NCI-H1105 (cell line): ENCODE results near the gene WSB2.
"Not testable (repeated sequence)": the region's sequence is repeated elsewhere in the genome, so short reads cannot be mapped to it uniquely, and the experiment has no call there.

Source experiments
- DNase-seq: peaks from one replicate; lab custom pipeline; 2025; lab: John Stamatoyannopoulos, UW

WSB2 gene

DNA sequence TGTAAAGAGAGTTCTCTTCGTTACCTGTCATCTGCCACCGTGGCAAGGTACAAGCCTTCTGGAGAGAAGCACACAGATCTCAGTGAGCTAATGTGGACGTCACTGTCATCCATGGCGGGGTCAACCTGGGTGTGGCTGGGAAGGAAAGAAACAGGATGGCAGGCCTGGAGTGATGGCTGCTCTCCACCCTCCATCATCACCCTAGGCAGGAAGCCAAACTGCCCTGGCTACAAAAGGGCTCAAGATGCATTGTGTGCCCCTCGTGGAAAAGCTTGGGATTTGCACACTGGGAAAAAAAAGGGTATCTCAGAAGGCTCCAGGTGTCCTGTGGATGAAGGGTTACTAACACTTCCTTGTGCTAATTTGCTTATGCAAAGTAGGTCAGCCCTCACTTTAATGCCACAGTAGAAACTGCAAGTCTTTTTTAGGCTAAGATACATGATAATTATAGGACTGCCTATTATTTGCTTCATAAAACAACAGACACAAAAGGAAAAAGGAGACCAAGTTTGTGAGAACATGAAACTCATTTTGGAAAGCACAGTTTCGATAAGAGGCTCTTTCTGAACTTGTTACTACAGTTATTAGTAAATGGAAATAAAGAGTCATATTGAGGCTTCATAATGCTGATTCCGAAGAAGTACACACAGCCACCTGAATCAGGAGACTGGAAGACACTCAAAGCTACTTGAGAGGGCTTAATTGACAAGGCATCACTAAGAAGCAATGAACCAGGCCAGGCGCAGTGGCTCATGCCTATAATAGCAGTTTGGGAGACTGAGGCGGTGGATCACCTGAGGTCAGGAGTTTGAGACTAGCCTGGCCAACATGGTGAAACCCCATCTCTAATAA lies 25.6 kb downstream of the WSB2 start:
- peak; percentile 51 for DNase-seq

DNA sequence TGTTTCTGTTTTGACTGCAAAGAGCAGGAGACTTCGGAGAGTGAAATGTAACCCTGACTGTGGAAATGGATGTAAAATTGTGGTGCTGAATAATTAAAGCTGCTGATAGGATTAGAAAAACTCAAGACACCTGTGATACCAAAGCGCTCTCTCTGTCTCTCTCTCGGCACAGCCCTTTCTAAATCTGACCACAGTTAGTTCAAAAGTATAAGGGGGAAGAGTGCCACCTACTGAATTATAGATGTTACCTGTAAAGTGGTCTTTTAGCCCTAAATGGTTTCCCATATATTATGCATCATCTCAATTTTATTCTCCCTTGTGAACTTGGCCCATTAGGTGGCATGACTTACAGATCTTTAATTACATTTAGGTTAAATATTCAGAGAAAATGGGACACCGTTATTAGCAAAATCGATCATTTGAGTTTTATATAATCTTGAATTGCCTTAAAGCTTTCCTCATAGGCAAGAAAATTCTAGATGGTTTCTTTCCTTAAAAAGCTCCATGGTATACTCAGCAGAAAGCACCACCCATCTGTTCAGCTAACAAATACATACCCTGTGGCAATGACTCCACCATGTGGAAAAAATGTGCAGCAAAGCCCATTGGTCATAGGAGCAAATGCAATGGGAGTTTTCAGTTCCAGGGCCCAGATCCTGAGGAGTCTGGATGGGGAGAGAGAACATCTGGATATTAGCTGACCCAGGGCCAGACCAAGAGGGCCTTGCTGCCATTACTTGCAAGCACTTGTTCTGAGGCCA lies 26.4 kb downstream of the WSB2 start:
- DNase-seq = peak; percentile 52

GRCh38 chr12:118033902-118034301 lies 27.1 kb downstream of the WSB2 start:
- DNase-seq = no peak

DNA sequence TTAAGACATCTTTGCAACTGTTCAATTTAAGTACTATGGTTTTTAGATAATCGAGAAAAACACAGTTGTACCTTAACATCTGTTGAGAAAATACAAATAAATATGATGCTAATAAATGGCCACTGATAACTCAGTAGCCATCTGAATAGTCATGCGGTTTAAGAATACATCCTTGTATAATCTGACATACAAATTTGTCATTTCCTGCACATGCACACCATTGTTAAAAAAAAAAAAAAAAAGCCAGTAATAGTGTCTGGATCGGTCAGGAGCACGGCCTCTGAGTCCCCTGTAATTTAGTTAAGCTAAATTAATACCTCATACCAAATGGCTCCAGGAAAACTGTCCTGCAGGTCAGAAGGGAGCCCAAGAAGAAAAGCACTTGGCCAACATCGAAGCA lies 27.7 kb downstream of the WSB2 start:
- DNase-seq = no peak

DNA sequence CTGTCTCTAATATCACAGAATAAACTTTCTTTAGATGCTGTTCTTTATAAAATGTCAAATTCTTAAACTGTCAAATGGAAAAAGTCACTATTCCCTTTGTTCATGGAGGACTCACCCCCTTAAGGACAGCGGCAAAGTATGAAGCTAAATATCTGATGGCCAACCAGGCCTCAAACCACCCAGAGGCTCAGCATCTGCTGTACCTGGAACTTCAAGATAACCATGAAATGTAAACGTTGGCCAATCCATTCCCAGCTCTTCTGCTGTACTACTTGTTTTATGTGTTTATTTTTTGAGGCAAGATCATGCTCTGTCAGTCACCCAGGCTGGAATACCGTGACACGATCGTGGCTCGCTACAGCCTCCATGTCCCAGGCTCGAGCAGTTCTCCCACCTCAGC lies 28.8 kb downstream of the WSB2 start:
- no peak for DNase-seq

DNA sequence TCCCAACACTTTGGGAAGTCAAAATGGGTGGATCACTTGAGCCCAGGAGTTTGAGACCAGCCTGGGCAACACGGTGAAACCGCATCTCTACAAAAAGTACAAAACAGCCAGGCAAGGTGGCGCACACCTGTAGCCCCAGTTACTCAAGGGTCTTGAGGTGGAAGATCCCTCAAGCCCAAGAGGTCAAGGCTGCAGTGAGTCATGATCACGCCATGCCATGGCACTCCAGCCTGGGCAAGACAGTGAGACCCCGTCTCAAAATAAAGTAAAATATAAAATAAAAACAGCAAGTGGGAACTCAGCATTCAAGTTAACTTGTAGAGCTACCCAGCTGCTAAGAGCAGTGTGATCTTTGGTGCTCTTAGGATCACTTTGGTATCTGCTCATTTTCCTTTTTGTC lies 31.8 kb downstream of the WSB2 start:
- DNase-seq = no peak

DNA sequence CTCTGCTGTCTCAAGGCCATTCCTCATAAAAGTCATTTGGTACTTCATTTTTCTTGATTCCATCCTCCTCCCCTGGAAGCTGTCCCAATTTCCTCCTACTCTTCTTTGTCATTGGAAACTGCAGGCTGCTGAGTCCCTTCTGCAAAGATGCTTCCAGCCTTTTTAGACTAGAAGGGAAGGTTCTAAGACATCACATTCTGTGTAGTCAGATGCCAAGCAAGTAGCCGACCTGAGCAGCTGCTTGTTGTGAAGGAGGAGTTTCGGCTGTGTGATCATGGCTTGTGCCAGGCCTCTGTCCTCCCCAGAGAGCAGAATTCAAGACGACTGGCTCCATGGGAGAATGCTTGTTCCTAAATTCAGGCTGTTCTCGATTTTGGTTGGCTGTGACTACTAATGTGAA lies 35.8 kb downstream of the WSB2 start:
- DNase-seq = no peak

GRCh38 chr12:118023301-118023860 lies 37.6 kb downstream of the WSB2 start:
- DNase-seq = no peak

- no peak for DNase-seq
Observed at GRCh38 chr12:118022728-118023109, 38.3 kb downstream of the WSB2 start.

DNA sequence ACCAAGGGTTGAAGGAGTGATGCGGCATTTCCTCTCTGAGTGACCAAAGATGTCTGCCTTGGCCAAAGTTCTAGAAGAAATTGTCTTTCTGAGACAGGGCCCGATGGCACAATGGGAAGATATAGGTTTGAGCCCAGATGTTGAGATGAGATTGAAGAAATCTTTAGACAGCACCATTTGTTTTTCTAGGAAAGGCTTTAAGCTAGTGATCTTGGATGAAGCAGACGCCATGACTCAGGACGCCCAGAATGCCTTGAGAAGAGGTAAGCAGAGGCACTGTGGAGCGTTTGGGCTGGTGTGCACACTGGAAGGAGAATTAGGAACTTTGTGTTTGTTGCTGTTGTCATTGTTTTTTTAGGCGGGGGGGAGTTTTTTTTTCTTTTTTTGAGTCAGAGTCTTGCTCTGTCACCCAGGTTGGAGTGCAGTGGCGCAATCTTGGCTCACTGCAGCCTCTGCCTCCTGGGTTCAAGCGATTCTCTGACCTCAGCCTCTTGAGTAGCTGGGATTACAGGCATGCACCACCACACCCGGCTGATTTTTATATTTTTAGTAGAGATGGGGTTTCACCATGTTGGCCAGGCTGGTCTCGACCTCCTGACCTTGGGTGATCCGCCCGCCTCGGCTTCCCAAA lies 38.8 kb downstream of the WSB2 start:
- not testable (repeated sequence) for DNase-seq

- no peak for DNase-seq
Observed at GRCh38 chr12:118020036-118020435, 40.9 kb downstream of the WSB2 start.

- DNase-seq = no peak
Observed at GRCh38 chr12:118017926-118018325, 43.1 kb downstream of the WSB2 start.

DNA sequence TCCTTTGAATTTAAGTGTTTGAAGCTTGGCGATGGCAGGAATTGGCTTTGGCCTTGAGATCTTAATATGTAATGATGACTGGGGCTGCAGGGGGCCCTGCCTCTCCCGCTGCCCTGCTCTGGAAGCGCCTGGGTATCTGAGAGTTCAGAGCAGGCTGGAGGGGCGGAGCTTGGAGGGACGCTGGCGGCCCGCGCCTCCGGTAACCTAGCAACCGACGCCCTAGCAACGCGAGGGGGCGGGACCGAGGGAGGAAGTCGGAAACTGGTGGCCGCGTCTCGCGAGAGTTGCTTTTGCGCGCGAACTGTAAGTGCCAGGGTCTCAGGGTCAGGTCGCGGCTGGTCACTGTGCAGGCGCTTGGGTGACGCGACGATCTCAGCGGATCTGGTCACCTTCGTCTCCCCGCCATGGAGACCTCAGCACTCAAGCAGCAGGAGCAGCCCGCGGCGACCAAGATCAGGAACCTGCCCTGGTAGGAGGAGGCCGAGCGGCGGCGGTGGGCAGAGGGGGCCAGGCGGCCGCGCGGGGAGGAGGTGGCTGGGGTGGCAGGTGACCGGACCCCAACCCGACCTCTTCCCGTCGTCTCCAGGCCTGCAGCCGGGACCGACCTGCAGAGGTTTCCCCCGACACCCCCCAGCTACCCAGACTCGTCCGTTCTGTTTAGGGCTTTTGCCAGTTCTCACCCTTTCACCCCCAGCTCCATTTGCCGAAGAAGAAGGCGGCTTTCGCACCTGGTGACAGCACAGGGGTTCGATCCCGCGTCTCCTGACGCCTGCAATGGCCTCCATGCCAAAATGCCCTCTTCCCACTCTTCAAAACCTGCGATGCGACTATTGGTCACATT lies 44.3 kb downstream of the WSB2 start, which contains the start of gene RFC5:
Gene RFC5 (plus strand): TSS at position 280 of the 841 bp plus-strand sequence. CDS start 125 bp downstream, at position 405.
- peak; percentile 99 for DNase-seq

GRCh38 chr12:118015944-118016343 lies 45.0 kb downstream of the WSB2 start:
- DNase-seq = no peak

GRCh38 chr12:118015306-118015705 lies 45.7 kb downstream of the WSB2 start:
- no peak for DNase-seq

DNA sequence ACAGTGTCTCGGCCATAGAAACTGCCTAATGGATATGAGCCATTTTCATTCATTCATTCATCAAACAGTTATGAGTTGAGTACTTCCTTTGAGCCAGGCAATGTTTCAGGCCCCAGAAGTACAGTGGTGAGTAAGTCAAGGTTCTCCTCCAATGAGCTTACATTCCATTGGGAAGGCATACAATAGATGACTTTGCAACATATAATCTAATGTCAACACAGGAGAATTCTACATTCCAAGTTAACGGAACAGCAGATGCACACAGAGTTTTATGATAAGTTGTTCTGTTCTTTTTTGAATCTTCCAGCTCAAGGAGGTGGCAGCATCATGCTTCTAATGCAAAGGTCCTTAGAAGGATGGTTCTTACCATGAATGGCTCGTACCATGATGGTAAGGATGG lies 47.7 kb downstream of the WSB2 start:
- no peak for DNase-seq

DNA sequence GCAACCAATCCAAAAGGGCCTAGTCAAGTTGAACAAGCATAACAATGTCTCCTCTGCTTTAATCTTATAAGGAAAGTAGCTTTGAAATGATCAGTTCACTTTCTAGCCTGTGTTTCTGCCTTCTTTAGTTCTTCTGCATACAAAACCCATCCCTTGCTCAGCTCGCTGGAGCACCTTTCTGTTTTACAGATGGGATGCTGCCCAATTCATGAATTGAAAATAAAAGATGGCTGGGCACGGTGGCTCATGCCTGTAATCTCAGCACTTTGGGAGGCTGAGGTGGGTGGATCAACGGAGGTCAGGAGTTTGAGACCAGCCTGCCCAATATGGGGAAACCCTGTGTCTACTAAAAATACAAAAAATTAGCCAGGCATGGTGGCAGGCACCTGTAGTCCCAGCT lies 49.0 kb downstream of the WSB2 start:
- no peak for DNase-seq

- DNase-seq = no peak
Observed at GRCh38 chr12:118011377-118011776, 49.6 kb downstream of the WSB2 start.

GRCh38 chr12:118010903-118011302 lies 50.1 kb downstream of the WSB2 start:
- no peak for DNase-seq

DNA sequence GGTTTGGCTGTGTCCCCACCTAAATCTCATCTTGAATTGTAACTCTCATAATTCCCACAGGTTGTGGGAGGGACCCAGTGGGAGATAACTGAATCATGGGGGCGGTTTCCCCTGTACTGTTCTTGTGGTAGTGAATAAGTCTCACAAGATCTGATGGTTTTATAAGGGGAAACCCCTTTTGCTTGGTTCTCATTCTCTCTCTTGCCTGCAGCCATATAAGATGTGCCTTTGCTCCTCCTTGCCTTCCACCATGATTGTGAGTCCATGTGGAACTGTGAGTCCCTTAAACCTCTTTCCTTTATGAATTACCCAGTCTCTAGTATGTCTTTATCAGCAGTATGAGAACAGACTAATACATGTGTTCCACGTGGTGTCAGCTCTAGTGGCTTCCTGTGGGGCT lies 61.2 kb downstream of the WSB2 start:
- DNase-seq = not testable (repeated sequence)

- no peak for DNase-seq
Observed at GRCh38 chr12:117998719-117999118, 62.3 kb downstream of the WSB2 start.
